T47D (cell line): ENCODE results near the gene GPR15.

ENCODE experiments used
- DNase-seq, 2 experiments: peaks; one replicate each; pipeline versions ENCODE4 v3.0.0 to v3.0.0-alpha.2; 2011 to 2012; ENCODE audit warnings: low read depth in 1 of 2, low spot score in 1 of 2
- JUND ChIP-seq: IDR thresholded peaks from 2 replicates; pipeline ENCODE4 v1.6.1; 2012; ENCODE audit warnings: low read depth
- in situ Hi-C: cut with HindIII; loops from 2 replicates; pipeline ENCODE4 v1.10.0; 2016; ENCODE audit warnings: low sequenced_read_pairs, low pct_unique_long_range_greater_than_20kb

The GPR15 gene

DNA sequence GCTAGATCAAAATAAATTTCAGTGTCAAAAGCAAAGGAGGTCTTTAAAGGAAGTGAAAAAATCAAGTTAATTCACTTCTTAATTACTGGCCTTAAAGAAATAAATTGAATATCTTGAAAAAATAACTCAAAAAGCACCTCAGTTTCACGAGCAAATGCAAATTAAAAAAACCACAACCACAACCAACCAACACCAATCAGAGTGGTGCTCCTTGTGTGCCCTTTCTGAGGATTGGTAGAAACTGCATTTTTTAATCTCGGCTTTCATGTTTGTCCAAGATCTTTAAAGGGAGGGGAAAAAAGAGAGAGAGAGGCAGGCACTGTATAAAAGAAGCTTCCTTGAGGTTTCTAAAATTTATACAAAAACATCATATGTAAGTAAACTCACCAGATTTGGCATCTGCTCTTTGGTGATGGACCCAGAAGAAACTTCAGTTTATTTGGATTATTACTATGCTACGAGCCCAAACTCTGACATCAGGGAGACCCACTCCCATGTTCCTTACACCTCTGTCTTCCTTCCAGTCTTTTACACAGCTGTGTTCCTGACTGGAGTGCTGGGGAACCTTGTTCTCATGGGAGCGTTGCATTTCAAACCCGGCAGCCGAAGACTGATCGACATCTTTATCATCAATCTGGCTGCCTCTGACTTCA is at the start of gene GPR15:
GPR15 (plus strand) TSS at position 357 of the 653 bp plus-strand sequence; CDS start at position 413, 56 bp downstream.
- no peak for TF ChIP-seq JUND
- in situ Hi-C loops = no loop called here
- no peak for DNase-seq

GRCh38 chr3:98482717-98483482 is 48.9 kb upstream of the GPR15 start:
- in situ Hi-C loops = no loop called here
- TF ChIP-seq JUND = no peak
- peak in 1 of 2 experiments; percentile 31 for DNase-seq

DNA sequence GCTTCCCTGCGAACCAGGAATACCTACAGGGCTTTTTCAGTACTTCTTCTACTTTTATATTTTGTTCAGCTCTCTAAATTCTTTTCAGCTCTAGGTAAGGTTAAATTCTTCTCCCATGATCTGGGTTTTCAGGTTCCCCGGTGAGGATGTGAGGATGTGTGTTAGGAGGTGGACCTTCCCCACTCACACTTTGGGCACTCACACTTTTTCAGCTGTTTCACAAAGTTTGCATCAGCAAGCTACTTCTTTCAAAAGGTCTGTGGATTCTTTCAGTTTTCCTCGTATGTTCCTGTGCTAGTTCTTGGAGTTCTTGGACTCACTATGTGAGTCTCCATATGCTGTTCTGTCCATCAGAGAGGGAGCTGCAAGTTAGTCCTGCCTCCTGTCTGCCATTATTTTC is 48.2 kb upstream of the GPR15 start:
- in situ Hi-C loops = no loop called here
- DNase-seq = peak in 1 of 2 experiments; percentile 10
- no peak for TF ChIP-seq JUND

DNA sequence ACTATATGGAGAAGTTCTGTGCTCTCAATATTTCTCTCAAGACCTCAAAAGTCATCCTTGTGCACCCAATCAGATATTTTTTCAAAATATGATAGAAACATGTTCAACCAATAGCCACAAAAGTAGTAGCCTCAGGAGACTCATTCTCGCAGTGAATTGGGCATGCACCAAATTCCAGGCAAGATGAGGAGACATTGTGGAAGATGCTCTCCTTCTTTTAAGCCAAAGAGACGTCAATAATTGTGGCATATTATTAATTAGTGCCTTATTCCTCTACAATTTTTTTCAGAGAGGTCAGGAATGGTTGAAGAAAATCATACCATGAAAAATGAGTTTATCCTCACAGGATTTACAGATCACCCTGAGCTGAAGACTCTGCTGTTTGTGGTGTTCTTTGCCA is 34.4 kb upstream of the GPR15 start, which contains the start of gene OR5K2:
OR5K2 (plus strand) TSS at position 301 of the 400 bp plus-strand sequence; CDS start at position 301, 0 bp downstream.
- DNase-seq = no peak
- in situ Hi-C loops = no loop called here
- no peak for TF ChIP-seq JUND

- in situ Hi-C loops = no loop called here
- no peak for DNase-seq
- TF ChIP-seq JUND = no peak
Observed at GRCh38 chr3:98500019-98500418, 31.8 kb upstream of the GPR15 start.

DNA sequence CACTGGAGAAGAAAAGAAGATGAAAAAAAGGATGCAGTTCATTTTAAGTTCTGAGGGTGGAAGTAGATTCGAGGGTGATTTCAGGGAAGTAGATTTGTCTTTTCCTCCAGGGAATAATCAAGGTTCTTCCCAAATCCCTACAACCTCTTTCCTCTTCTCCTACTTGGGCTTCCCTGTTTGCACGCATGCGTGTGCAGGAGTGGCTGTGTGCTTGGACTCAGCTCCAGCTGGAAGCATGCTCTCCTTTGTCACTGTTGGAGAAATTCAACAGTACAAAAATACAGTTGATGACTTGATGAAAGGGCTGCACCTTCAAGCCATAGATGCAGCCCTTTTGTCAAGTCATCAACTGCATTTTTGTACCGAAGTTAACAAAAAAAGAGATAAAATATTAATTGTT is 30.5 kb upstream of the GPR15 start:
- no peak for DNase-seq
- in situ Hi-C loops = no loop called here
- no peak for TF ChIP-seq JUND

- DNase-seq = no peak
- in situ Hi-C loops = no loop called here
- no peak for TF ChIP-seq JUND
Observed at GRCh38 chr3:98501863-98502576, 29.8 kb upstream of the GPR15 start.

DNA sequence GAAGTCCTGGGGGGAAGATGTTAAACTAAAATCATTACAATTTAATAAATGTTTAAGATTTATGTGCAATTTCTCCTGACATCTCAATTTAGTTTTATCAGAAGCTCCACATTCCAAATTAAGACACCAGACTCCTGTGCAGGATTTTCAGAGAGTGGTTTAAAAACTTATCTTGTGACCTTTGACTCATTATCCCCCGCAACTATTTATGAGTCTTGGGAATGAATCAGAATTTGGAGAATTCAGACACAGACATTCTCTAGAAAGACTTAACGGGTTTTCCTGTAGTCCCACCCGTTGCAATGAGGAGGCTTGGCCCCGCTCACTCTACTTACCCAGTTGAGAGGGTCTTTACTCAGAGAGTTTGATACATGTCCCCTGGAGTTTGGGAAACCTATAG is 27.2 kb upstream of the GPR15 start:
- in situ Hi-C loops = no loop called here
- DNase-seq = no peak

DNA sequence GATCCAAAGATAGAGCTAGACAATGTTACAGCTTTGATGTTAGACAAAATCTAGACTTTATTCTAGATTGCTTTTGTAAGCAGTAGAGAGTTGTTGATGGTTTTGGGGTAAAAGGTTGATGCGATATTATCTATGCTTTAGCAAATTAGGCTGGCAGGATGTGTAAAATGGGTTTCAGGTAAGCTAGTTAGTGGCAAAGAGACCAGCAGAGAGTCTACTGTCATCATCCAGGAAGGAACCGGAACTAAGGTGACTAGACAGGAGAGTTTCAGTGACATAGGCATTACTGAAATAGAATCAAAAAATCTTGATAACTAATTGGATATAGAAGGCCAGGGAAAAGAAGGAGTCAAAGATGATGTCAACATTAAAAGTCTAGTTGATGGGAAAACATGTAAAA is 23.2 kb upstream of the GPR15 start:
- in situ Hi-C loops = no loop called here
- DNase-seq = no peak

More for the DNA sequence above, 27.2 kb upstream of the GPR15 start:
- TF ChIP-seq JUND = no peak

DNA sequence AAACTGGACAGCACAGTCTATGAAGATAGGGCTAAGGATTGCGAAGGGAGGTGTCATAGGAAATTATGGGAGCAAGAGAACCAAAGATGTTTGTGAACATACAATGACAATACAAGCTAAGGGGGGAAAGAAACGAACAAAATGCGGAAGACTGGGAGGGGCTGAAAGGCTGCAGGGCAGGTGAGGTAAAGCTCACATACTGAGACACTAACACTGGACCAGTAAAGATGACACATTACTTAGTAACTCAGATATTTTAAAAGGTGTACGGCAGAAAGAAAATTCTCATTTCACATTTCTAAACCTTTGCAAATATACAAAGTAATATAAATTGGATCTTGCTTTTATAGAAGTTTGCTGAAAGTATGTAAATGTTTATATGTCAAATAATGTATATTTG is 19.2 kb upstream of the GPR15 start:
- in situ Hi-C loops = no loop called here
- no peak for DNase-seq
- TF ChIP-seq JUND = no peak

More for the DNA sequence above, 23.2 kb upstream of the GPR15 start:
- TF ChIP-seq JUND = no peak

DNA sequence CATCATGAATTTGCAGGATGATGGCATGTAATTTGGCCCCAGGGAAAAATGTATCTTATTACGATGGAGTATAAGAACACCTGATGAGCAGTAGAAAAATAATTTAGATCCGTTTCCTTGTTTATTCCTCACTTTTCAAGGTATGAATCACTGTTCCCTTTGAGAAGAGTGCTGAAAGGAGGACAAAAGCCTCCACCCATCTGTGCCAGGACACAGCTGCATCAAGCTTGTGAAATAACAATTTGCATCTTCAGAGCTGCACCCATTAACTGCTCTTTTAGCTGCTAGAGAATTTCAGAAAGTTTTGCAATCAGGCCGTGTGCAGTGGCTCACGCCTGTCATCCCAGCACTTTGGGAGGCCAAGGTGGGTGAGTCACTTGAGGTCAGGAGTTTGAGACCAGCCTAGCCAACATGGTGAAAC is 18.7 kb upstream of the GPR15 start:
- in situ Hi-C loops = no loop called here
- no peak for DNase-seq
- TF ChIP-seq JUND = no peak

- no peak for TF ChIP-seq JUND
- no peak for DNase-seq
- in situ Hi-C loops = no loop called here
Observed at GRCh38 chr3:98513736-98514135, 18.0 kb upstream of the GPR15 start.

DNA sequence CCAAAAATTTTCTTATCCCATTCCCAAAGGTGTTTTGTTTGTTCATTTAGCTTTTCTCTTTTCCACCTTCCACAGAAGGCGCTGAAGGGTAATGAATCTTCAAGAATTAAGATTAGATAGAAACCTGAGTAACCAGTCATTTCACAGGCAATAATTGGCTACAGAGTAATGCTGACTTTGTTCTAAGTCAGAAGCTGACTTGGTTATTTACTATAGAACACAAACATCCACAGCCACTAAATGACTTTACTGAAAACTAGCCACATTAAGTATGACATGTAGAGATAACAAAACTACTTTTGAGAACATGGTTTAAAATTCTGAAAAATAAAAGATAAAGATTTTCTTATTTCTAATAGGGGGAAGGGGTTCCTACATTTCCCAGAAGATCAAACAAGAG is 16.8 kb upstream of the GPR15 start:
- no peak for TF ChIP-seq JUND

More for the DNA sequence above, 16.8 kb upstream of the GPR15 start:
- no peak for DNase-seq
- in situ Hi-C loops = no loop called here
